Anterior cingulate cortex (tissue), 58 donors: ENCODE data around the gene ARMC10.
"Not testable (repeated sequence)": the region's sequence is repeated elsewhere in the genome, so short reads cannot be mapped to it uniquely, and the experiment has no call there.

Source experiments
- DNase-seq, 58 donors: peaks; one replicate each; lab custom pipeline; 2025; lab: John Stamatoyannopoulos, UW

ARMC10 gene

GRCh38 chr7:103074519-103075336 is at the start of gene ARMC10, which contains the start of gene FBXL13:
ARMC10 (plus strand) TSS chr7:103075140; CDS start chr7:103075273, 133 bp downstream.
FBXL13 (minus strand) TSS chr7:103074796.
- peak; percentile 53 to 99 (median 92) for DNase-seq

- no peak for DNase-seq
Observed at GRCh38 chr7:103025341-103025740, 49.6 kb upstream of the ARMC10 start.

- DNase-seq = no peak
Observed at GRCh38 chr7:103031024-103031423, 43.9 kb upstream of the ARMC10 start.

GRCh38 chr7:103031781-103032180 is 43.2 kb upstream of the ARMC10 start:
- no peak for DNase-seq

GRCh38 chr7:103034318-103034717 is 40.6 kb upstream of the ARMC10 start:
- DNase-seq = not testable (repeated sequence)

- no peak for DNase-seq
Observed at GRCh38 chr7:103037476-103037822, 37.5 kb upstream of the ARMC10 start.

- not testable (repeated sequence) for DNase-seq
Observed at GRCh38 chr7:103037823-103038739, 36.9 kb upstream of the ARMC10 start.

GRCh38 chr7:103041815-103042214 is 33.1 kb upstream of the ARMC10 start:
- DNase-seq = not testable (repeated sequence)

- no peak for DNase-seq
Observed at GRCh38 chr7:103048833-103049232, 26.1 kb upstream of the ARMC10 start.

GRCh38 chr7:103051519-103051918 is 23.4 kb upstream of the ARMC10 start:
- DNase-seq = no peak

- not testable (repeated sequence) for DNase-seq
Observed at GRCh38 chr7:103056006-103056405, 18.9 kb upstream of the ARMC10 start.

GRCh38 chr7:103058122-103058521 is 16.8 kb upstream of the ARMC10 start:
- DNase-seq = no peak

- DNase-seq = no peak
Observed at GRCh38 chr7:103059471-103059870, 15.5 kb upstream of the ARMC10 start.

- no peak for DNase-seq
Observed at GRCh38 chr7:103063895-103064294, 11.0 kb upstream of the ARMC10 start.

- peak in 1 of 58 donors; percentile 1 for DNase-seq
Observed at GRCh38 chr7:103065667-103066066, 9.3 kb upstream of the ARMC10 start.

- no peak for DNase-seq
Observed at GRCh38 chr7:103068414-103069403, 6.2 kb upstream of the ARMC10 start.

- no peak for DNase-seq
Observed at GRCh38 chr7:103071000-103071399, 3.9 kb upstream of the ARMC10 start.

- no peak for DNase-seq
Observed at GRCh38 chr7:103073989-103074518, 886 bp upstream of the ARMC10 start.

GRCh38 chr7:103075337-103075918 is 488 bp downstream of the ARMC10 start:
- peak in 32 of 58 donors; percentile 6 to 77 (median 44) for DNase-seq
